ENCODE results near the gene RPP21.

RPP21 gene

DNA sequence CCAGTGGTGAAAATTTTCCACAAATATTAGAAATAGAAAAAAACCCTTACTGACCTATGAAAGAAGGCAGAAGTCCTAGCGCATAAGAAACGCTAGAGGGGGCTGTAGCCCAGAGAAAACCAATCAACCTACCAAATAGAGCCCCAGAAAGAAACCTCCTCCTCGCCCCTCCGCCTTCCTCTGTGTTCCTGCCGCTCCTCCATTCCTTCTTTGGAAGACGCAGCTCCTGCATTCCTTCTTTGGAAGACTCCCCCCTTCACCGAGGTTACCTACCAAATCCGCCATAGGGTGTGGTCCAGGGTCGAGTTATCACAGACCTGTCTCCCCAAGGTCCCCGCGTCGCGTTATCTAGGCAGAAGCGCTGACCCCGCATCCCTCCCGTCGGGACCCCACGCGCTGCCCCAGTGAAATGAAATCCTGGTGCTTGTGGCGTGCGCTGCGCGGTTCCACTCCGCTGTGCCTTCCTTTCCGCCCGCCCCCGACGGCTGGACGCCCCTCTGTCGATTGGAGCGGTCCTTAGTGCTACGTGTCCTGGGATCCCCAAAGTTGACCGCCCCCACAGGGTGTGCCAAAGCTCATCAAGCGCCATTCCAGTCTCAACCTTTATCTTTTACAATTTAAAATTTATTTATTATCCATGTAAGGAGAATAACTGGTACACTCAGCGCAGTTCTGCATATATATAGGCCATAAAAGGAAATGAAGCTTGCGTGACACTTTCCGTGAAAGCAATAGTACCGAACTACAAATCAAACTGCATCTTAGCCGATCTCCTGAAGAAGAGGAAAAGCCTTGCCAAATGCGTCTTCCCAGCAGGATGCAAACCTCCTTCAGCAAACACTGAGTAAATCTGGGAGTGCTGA lies 13.0 kb downstream of the RPP21 start:
- Histone ChIP-seq H4K20me1 (ENCODE audit: insufficient read depth, low read length) (no peaks in the 10 kb centered on the region), H3K79me2 (ENCODE audit: insufficient read depth, low read length) (no peaks in the 10 kb centered on the region), H3K4me1 (ENCODE audit: insufficient read depth, low read length) (no peaks in the 10 kb centered on the region), H3K9ac (ENCODE audit: low read depth, low read length) (no peak overlapping the region), H3K36me3 (ENCODE audit: insufficient read depth, low read length) (no peaks in the 10 kb centered on the region), H3K4me2 (ENCODE audit: insufficient read depth, low read length) (no peak overlapping the region), H3K27me3 (ENCODE audit: insufficient read depth, low read length, poor library complexity) (peaks cover 38% of the 10 kb centered on the region), H3K27ac (ENCODE audit: low read length) (no peak overlapping the region), H2AFZ (ENCODE audit: low read depth, low read length) (no peak overlapping the region), H3K9me3 (ENCODE audit: insufficient read depth, low read length, severe bottlenecking) (no peaks in the 10 kb centered on the region), H3K4me3 (ENCODE audit: low read depth in 1 of 2, low read length in 2 of 2) (no peak overlapping the region)
- ATAC-seq (ENCODE audit: insufficient read depth, low read depth) (peak; percentile 62; the same call in 2 of the 3 replicates), DNase-seq (peak; percentile 31)
- TF ChIP-seq, protein P1, sequence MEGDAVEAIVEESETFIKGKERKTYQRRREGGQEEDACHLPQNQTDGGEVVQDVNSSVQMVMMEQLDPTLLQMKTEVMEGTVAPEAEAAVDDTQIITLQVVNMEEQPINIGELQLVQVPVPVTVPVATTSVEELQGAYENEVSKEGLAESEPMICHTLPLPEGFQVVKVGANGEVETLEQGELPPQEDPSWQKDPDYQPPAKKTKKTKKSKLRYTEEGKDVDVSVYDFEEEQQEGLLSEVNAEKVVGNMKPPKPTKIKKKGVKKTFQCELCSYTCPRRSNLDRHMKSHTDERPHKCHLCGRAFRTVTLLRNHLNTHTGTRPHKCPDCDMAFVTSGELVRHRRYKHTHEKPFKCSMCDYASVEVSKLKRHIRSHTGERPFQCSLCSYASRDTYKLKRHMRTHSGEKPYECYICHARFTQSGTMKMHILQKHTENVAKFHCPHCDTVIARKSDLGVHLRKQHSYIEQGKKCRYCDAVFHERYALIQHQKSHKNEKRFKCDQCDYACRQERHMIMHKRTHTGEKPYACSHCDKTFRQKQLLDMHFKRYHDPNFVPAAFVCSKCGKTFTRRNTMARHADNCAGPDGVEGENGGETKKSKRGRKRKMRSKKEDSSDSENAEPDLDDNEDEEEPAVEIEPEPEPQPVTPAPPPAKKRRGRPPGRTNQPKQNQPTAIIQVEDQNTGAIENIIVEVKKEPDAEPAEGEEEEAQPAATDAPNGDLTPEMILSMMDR (IDR thresholded peaks at IDR 0.05; ENCODE audit: borderline replicate concordance, extremely low read depth, low read length, poor library complexity, severe bottlenecking) = peak; percentile 69
- TF ChIP-seq EZH2 (IDR thresholded peaks at IDR 0.05; ENCODE audit: borderline replicate concordance, low read depth, low read length, severe bottlenecking) = no peak

DNA sequence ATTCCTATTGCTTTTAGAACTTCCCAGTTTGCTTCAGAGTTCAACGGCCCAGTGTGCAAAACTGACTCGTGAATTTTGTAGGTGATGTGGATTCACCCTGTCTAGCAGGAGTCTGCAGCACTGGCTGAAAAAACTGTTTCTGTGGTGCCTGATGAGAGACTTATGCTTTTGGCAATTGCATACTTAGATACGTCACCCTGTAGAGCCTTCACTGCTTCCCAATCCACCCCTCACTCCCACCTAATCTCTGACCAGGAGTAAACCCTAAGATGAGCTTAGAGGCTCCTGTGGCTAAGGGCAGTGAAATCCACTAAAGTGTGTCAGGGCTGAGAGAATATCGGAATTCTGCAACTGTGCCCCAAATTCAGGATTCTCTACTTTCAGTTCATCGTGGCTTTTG lies 14.3 kb downstream of the RPP21 start:
- Histone ChIP-seq H2AFZ (ENCODE audit: low read depth, low read length) (no peak overlapping the region), H3K4me3 (ENCODE audit: low read depth in 1 of 2, low read length in 2 of 2) (no peak overlapping the region)

GRCh38 chr6:30360139-30360538 lies 15.2 kb downstream of the RPP21 start:
- Histone ChIP-seq H2AFZ (ENCODE audit: low read depth, low read length) (no peak overlapping the region), H4K20me1 (ENCODE audit: insufficient read depth, low read length) (no peaks in the 10 kb centered on the region), H3K4me3 (ENCODE audit: low read depth in 1 of 2, low read length in 2 of 2) (no peak overlapping the region), H3K36me3 (ENCODE audit: insufficient read depth, low read length) (no peaks in the 10 kb centered on the region), H3K27ac (ENCODE audit: low read length) (no peak overlapping the region), H3K79me2 (ENCODE audit: insufficient read depth, low read length) (no peaks in the 10 kb centered on the region), H3K27me3 (ENCODE audit: insufficient read depth, low read length, poor library complexity) (peaks cover 49% of the 10 kb centered on the region), H3K4me2 (ENCODE audit: insufficient read depth, low read length) (no peak overlapping the region), H3K9ac (ENCODE audit: low read depth, low read length) (no peak overlapping the region), H3K9me3 (ENCODE audit: insufficient read depth, low read length, severe bottlenecking) (no peaks in the 10 kb centered on the region), H3K4me1 (ENCODE audit: insufficient read depth, low read length) (no peaks in the 10 kb centered on the region)
- DNase-seq (no peak), ATAC-seq (ENCODE audit: insufficient read depth, low read depth) (no peak)
- no peak for TF ChIP-seq EZH2 (IDR thresholded peaks at IDR 0.05; ENCODE audit: borderline replicate concordance, low read depth, low read length, severe bottlenecking)
- TF ChIP-seq, protein P1 (IDR thresholded peaks at IDR 0.05; ENCODE audit: borderline replicate concordance, extremely low read depth, low read length, poor library complexity, severe bottlenecking) = no peak

More for the DNA sequence above, 14.3 kb downstream of the RPP21 start:
- ATAC-seq (ENCODE audit: insufficient read depth, low read depth) = no peak
- Histone ChIP-seq H3K4me2 (ENCODE audit: insufficient read depth, low read length) (no peak overlapping the region), H4K20me1 (ENCODE audit: insufficient read depth, low read length) (no peaks in the 10 kb centered on the region), H3K9ac (ENCODE audit: low read depth, low read length) (no peak overlapping the region), H3K79me2 (ENCODE audit: insufficient read depth, low read length) (no peaks in the 10 kb centered on the region), H3K9me3 (ENCODE audit: insufficient read depth, low read length, severe bottlenecking) (no peaks in the 10 kb centered on the region), H3K27me3 (ENCODE audit: insufficient read depth, low read length, poor library complexity) (peaks cover 50% of the 10 kb centered on the region), H3K4me1 (ENCODE audit: insufficient read depth, low read length) (no peaks in the 10 kb centered on the region), H3K27ac (ENCODE audit: low read length) (no peak overlapping the region), H3K36me3 (ENCODE audit: insufficient read depth, low read length) (no peaks in the 10 kb centered on the region)
- no peak for DNase-seq
- no peak for TF ChIP-seq EZH2 (IDR thresholded peaks at IDR 0.05; ENCODE audit: borderline replicate concordance, low read depth, low read length, severe bottlenecking)
- TF ChIP-seq, protein P1 (IDR thresholded peaks at IDR 0.05; ENCODE audit: borderline replicate concordance, extremely low read depth, low read length, poor library complexity, severe bottlenecking) = no peak

Measured in DND-41 (cell line).